IPS DF 6.9 (cell line): ENCODE results near the gene SIM1.

ENCODE experiments used
- DNase-seq: peaks from one replicate; pipeline ENCODE4 v3.0.0-alpha.2; 2013; ENCODE audit warnings: low read depth, low spot score
- H3K27ac ChIP-seq: one replicate; pipeline ENCODE4 v1.5.1; 2013; ENCODE audit warnings: low read length, control low read depth
- H3K27me3 ChIP-seq: 2 replicates; pipeline ENCODE4 v1.6.1; 2013; ENCODE audit warnings: mild to moderate bottlenecking, low read length; ENCODE audit not compliant: control insufficient read depth, insufficient read depth
- H3K36me3 ChIP-seq: 2 replicates; pipeline ENCODE4 v1.6.1; 2013; ENCODE audit warnings: low read length; ENCODE audit not compliant: control insufficient read depth, insufficient read depth
- H3K4me1 ChIP-seq: 2 replicates; pipeline ENCODE4 v1.6.1; 2013; ENCODE audit warnings: low read length; ENCODE audit not compliant: control insufficient read depth, insufficient read depth
- H3K4me3 ChIP-seq: 2 replicates; pipeline ENCODE4 v1.5.1; 2013; ENCODE audit warnings: mild to moderate bottlenecking, low read length
- H3K9me3 ChIP-seq: 2 replicates; pipeline ENCODE4 v1.6.1; 2013; ENCODE audit warnings: low read length, inconsistent platforms; ENCODE audit not compliant: control insufficient read depth, insufficient read depth
- whole genome bisulfite sequencing: extraction: QIAGEN DNeasy Blood & Tissue Kit; methylation state at CpG from one replicate; pipeline ENCODE4 v1.1.7; 2013; ENCODE audit warnings: mixed read lengths, missing lambda C conversion rate; ENCODE audit not compliant: insufficient read length, insufficient coverage; 5-methylcytosine and 5-hydroxymethylcytosine counted together

The SIM1 gene

GRCh38 chr6:100461917-100462705, 2.6 kb downstream of the SIM1 start:
- Histone ChIP-seq H3K9me3 (no peaks in the 10 kb centered on the region), H3K4me1 (peaks cover 10% of the 10 kb centered on the region), H3K27me3 (peaks cover 90% of the 10 kb centered on the region), H3K36me3 (no peaks in the 10 kb centered on the region), H3K27ac (no peak overlapping the region), H3K4me3 (no peak overlapping the region)
- WGBS, result no CpG with 5 or more reads among the region's 3 CpGs
- no peak for DNase-seq

- H3K27me3 ChIP-seq, result peaks cover 90% of the 10 kb centered on the region
- WGBS, result no CpG with 5 or more reads among the region's 29 CpGs
Observed at GRCh38 chr6:100461278-100461916, 3.3 kb downstream of the SIM1 start.

GRCh38 chr6:100460650-100461204, 4.0 kb downstream of the SIM1 start:
- peaks cover 90% of the 10 kb centered on the region for H3K27me3 ChIP-seq

More at GRCh38 chr6:100461278-100461916, 3.3 kb downstream of the SIM1 start:
- peaks cover 7% of the 10 kb centered on the region for H3K4me1 ChIP-seq
- no peaks in the 10 kb centered on the region for H3K9me3 ChIP-seq
- DNase-seq, result no peak
- H3K4me3 ChIP-seq, result no peak overlapping the region
- no peaks in the 10 kb centered on the region for H3K36me3 ChIP-seq
- no peak overlapping the region for H3K27ac ChIP-seq

GRCh38 chr6:100459592-100460184, 5.0 kb downstream of the SIM1 start:
- no peaks in the 10 kb centered on the region for H3K9me3 ChIP-seq
- peaks cover 92% of the 10 kb centered on the region for H3K27me3 ChIP-seq
- H3K36me3 ChIP-seq, result no peaks in the 10 kb centered on the region

More at GRCh38 chr6:100460650-100461204, 4.0 kb downstream of the SIM1 start:
- Histone ChIP-seq H3K9me3 (no peaks in the 10 kb centered on the region), H3K4me1 (peaks cover 7% of the 10 kb centered on the region), H3K4me3 (no peak overlapping the region), H3K27ac (no peak overlapping the region), H3K36me3 (no peaks in the 10 kb centered on the region)
- no peak for DNase-seq
- WGBS, result no CpG with 5 or more reads among the region's 9 CpGs

GRCh38 chr6:100458841-100459591, 5.7 kb downstream of the SIM1 start:
- Histone ChIP-seq H3K27ac (no peak overlapping the region), H3K27me3 (peaks cover 92% of the 10 kb centered on the region), H3K9me3 (no peaks in the 10 kb centered on the region), H3K4me3 (no peak overlapping the region), H3K4me1 (peaks cover 9% of the 10 kb centered on the region), H3K36me3 (no peaks in the 10 kb centered on the region)
- DNase-seq, result no peak
- WGBS, result no CpG with 5 or more reads among the region's 10 CpGs

More at GRCh38 chr6:100459592-100460184, 5.0 kb downstream of the SIM1 start:
- Histone ChIP-seq H3K4me3 (no peak overlapping the region), H3K27ac (no peak overlapping the region), H3K4me1 (peaks cover 9% of the 10 kb centered on the region)
- no peak for DNase-seq

GRCh38 chr6:100457311-100457990, 7.3 kb downstream of the SIM1 start:
- Histone ChIP-seq H3K27me3 (peaks cover 92% of the 10 kb centered on the region), H3K4me3 (no peak overlapping the region; the same call in 1 of the 2 replicates), H3K9me3 (no peaks in the 10 kb centered on the region), H3K27ac (no peak overlapping the region), H3K4me1 (peaks cover 9% of the 10 kb centered on the region), H3K36me3 (no peaks in the 10 kb centered on the region)
- no peak for DNase-seq
- no CpG with 5 or more reads among the region's 34 CpGs for WGBS

GRCh38 chr6:100456908-100457235, 7.8 kb downstream of the SIM1 start:
- WGBS, result no CpG with 5 or more reads among the region's 8 CpGs
- H3K27me3 ChIP-seq, result peaks cover 94% of the 10 kb centered on the region
- H3K36me3 ChIP-seq, result no peaks in the 10 kb centered on the region
- peaks cover 9% of the 10 kb centered on the region for H3K4me1 ChIP-seq
- no peaks in the 10 kb centered on the region for H3K9me3 ChIP-seq
- no peak overlapping the region for H3K4me3 ChIP-seq
- DNase-seq, result no peak
- H3K27ac ChIP-seq, result no peak overlapping the region

GRCh38 chr6:100456141-100456907, 8.4 kb downstream of the SIM1 start:
- WGBS, result no CpG with 5 or more reads among the region's 24 CpGs
- Histone ChIP-seq H3K4me3 (no peak overlapping the region; the same call in 1 of the 2 replicates), H3K27ac (no peak overlapping the region), H3K9me3 (no peaks in the 10 kb centered on the region), H3K4me1 (peaks cover 9% of the 10 kb centered on the region), H3K27me3 (peaks cover 96% of the 10 kb centered on the region), H3K36me3 (no peaks in the 10 kb centered on the region)
- no peak for DNase-seq
